ENCODE measurements around the gene CCNI2.

CCNI2 gene

DNA sequence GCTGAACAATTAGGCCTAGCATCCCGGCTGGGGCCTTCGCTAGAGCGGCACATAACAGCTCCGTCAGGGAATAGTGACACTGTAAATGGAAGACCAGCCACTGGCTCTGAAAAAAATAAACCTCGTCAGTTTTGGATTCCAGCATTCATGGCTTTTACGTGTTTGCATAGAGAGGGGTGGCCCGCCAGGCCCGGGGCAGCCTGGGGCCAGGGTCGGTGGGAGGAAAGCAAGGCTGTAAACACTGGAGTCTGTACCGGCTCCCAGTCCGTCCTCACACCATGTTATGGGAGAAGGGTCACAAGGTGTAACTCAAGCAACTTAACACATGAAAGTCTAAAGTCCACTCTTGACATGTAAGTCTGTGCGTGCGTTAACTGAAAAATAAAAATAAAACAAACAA lies 11.2 kb downstream of the CCNI2 start:
- H3K27me3 ChIP-seq (ENCODE audit: insufficient read depth, low read length) = no peaks in the 10 kb centered on the region
- H3K9me2 ChIP-seq (ENCODE audit: low read depth, low read length) = no peaks in the 10 kb centered on the region
- no peaks in the 10 kb centered on the region for H3K79me2 ChIP-seq (ENCODE audit: insufficient read depth, low read length)
- no peak overlapping the region for H3K9ac ChIP-seq (ENCODE audit: low read length)
- no peaks in the 10 kb centered on the region for H3K9me3 ChIP-seq (ENCODE audit: low read length)
- H3K36me3 ChIP-seq (ENCODE audit: insufficient read depth, low read length) = no peaks in the 10 kb centered on the region
- no peak overlapping the region for H2AFZ ChIP-seq (ENCODE audit: low read length)
- TF ChIP-seq EZH2 (IDR thresholded peaks at IDR 0.05; ENCODE audit: borderline replicate concordance, low read length) = no peak
- TF ChIP-seq, protein P1, sequence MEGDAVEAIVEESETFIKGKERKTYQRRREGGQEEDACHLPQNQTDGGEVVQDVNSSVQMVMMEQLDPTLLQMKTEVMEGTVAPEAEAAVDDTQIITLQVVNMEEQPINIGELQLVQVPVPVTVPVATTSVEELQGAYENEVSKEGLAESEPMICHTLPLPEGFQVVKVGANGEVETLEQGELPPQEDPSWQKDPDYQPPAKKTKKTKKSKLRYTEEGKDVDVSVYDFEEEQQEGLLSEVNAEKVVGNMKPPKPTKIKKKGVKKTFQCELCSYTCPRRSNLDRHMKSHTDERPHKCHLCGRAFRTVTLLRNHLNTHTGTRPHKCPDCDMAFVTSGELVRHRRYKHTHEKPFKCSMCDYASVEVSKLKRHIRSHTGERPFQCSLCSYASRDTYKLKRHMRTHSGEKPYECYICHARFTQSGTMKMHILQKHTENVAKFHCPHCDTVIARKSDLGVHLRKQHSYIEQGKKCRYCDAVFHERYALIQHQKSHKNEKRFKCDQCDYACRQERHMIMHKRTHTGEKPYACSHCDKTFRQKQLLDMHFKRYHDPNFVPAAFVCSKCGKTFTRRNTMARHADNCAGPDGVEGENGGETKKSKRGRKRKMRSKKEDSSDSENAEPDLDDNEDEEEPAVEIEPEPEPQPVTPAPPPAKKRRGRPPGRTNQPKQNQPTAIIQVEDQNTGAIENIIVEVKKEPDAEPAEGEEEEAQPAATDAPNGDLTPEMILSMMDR (IDR thresholded peaks at IDR 0.05; ENCODE audit: low read length) = no peak
- H3F3A ChIP-seq (ENCODE audit: insufficient read depth, low read length) = no peaks in the 10 kb centered on the region
- no peaks in the 10 kb centered on the region for H3K4me1 ChIP-seq (ENCODE audit: insufficient read depth, low read length, severe bottlenecking)
- H3K27ac ChIP-seq (ENCODE audit: low read depth, low read length, poor library complexity, severe bottlenecking) = no peak overlapping the region
- no peak overlapping the region for H3K4me3 ChIP-seq (ENCODE audit: low read depth, low read length, poor library complexity, severe bottlenecking)
- no peak overlapping the region for H3K4me2 ChIP-seq (ENCODE audit: low read length)
- no peaks in the 10 kb centered on the region for H4K20me1 ChIP-seq (ENCODE audit: insufficient read depth, low read length)

DNA sequence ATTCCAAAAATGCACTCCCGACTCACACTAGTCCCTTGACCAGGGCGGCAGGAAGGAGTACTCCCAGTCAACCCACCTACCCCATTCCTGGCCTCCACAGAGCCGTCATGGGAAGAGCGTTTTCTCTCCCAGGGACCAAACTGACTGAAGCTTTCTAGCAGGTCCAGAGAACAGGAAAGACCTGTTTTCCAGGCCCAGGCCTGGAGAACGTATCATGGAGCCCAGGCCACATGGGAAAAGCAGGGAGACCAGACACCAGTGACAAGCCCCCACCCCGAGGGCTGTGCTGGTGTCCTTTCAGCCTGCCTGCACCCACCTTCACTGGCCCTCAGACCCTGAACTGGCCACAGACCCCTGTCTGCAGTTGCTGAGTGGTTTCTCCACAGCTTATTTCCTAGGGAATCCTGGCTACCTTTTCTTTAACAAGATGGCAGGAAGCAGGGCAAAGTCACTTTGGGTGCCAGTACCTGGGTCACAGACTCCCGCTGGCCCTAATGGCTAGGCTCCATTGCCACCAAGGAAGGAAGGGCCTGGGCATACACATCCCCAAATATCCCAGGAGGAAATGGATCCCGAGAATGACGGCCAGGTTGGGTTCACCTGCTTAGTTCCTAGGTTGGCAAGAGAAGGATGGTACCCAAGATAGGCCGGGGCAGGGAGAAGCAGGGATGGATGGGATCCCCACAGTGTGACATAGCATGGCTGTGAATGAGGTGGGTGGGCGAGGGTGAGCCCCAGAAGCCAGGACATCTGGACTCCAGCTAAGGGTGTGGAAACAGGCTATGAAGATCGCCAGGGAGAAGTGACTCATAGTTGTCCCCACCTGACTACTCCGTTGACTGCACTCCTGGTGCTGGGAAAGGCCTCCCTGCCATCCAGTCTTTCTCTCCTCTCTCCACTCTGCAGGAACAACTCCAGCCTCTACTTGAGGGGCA lies 12.2 kb downstream of the CCNI2 start:
- H3K9me2 ChIP-seq (ENCODE audit: low read depth, low read length) = no peaks in the 10 kb centered on the region
- TF ChIP-seq EZH2 (IDR thresholded peaks at IDR 0.05; ENCODE audit: borderline replicate concordance, low read length) = no peak
- TF ChIP-seq, protein P1 (IDR thresholded peaks at IDR 0.05; ENCODE audit: low read length) = no peak
- no peak overlapping the region for H3K4me2 ChIP-seq (ENCODE audit: low read length)
- H3K36me3 ChIP-seq (ENCODE audit: insufficient read depth, low read length) = no peaks in the 10 kb centered on the region
- no peaks in the 10 kb centered on the region for H4K20me1 ChIP-seq (ENCODE audit: insufficient read depth, low read length)
- no peak overlapping the region for H3K4me3 ChIP-seq (ENCODE audit: low read depth, low read length, poor library complexity, severe bottlenecking)
- no peaks in the 10 kb centered on the region for H3K27me3 ChIP-seq (ENCODE audit: insufficient read depth, low read length)
- no peaks in the 10 kb centered on the region for H3F3A ChIP-seq (ENCODE audit: insufficient read depth, low read length)
- no peaks in the 10 kb centered on the region for H3K4me1 ChIP-seq (ENCODE audit: insufficient read depth, low read length, severe bottlenecking)
- no peak overlapping the region for H3K27ac ChIP-seq (ENCODE audit: low read depth, low read length, poor library complexity, severe bottlenecking)
- H3K9ac ChIP-seq (ENCODE audit: low read length) = no peak overlapping the region
- no peaks in the 10 kb centered on the region for H3K9me3 ChIP-seq (ENCODE audit: low read length)
- no peaks in the 10 kb centered on the region for H3K79me2 ChIP-seq (ENCODE audit: insufficient read depth, low read length)
- no peak overlapping the region for H2AFZ ChIP-seq (ENCODE audit: low read length)

DNA sequence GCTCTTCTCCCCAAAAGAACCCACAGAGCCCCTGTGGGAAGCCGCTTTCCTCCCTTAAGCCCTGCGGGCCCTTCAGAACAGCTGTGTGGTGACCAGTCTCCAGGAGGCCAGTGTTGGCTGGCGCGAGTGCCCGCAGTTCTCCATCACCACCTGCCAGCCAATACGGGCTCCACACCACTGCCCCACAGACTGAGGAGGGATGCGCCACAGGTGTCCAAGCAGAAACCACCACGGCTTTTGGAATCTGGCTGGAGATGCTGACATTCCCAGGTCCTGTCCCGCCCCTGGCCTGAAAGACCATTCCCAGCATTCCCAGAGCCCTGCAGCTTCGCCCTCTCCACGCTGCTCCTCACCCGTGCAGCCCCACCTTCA lies 12.8 kb downstream of the CCNI2 start:
- no peaks in the 10 kb centered on the region for H3K36me3 ChIP-seq (ENCODE audit: insufficient read depth, low read length)
- TF ChIP-seq, protein P1 (IDR thresholded peaks at IDR 0.05; ENCODE audit: low read length) = no peak
- no peak for TF ChIP-seq EZH2 (IDR thresholded peaks at IDR 0.05; ENCODE audit: borderline replicate concordance, low read length)

More for the DNA sequence above, 12.8 kb downstream of the CCNI2 start:
- no peaks in the 10 kb centered on the region for H3F3A ChIP-seq (ENCODE audit: insufficient read depth, low read length)
- no peak overlapping the region for H3K27ac ChIP-seq (ENCODE audit: low read depth, low read length, poor library complexity, severe bottlenecking)
- no peaks in the 10 kb centered on the region for H3K9me3 ChIP-seq (ENCODE audit: low read length)
- no peaks in the 10 kb centered on the region for H3K27me3 ChIP-seq (ENCODE audit: insufficient read depth, low read length)
- no peak overlapping the region for H2AFZ ChIP-seq (ENCODE audit: low read length)
- no peaks in the 10 kb centered on the region for H3K79me2 ChIP-seq (ENCODE audit: insufficient read depth, low read length)
- no peak overlapping the region for H3K4me3 ChIP-seq (ENCODE audit: low read depth, low read length, poor library complexity, severe bottlenecking)
- H3K4me1 ChIP-seq (ENCODE audit: insufficient read depth, low read length, severe bottlenecking) = no peaks in the 10 kb centered on the region
- no peaks in the 10 kb centered on the region for H4K20me1 ChIP-seq (ENCODE audit: insufficient read depth, low read length)
- H3K9ac ChIP-seq (ENCODE audit: low read length) = no peak overlapping the region
- no peaks in the 10 kb centered on the region for H3K9me2 ChIP-seq (ENCODE audit: low read depth, low read length)
- no peak overlapping the region for H3K4me2 ChIP-seq (ENCODE audit: low read length)

Data from OCI-LY1 (cell line).